Omental fat pad (tissue), 4 donors: ENCODE results near the gene FCF1. TPM values are rescaled to one million over a fixed set of nuclear protein-coding genes. Genes with fewer than 3 reads are reported as not detected.

Experiments used
- ATAC-seq: fragments of 150-250 bp; one replicate; pipeline ENCODE4 v1.9.1; 2016; ENCODE audit warnings: mild to moderate bottlenecking, moderate library complexity; ENCODE audit not compliant: low FRiP score
- DNase-seq: peaks from one replicate; pipeline ENCODE4 v3.0.0-alpha.2; 2019; ENCODE audit warnings: low spot score
- total RNA-seq, 4 donors: library from RNA; depleted of rRNA; stranded (reverse); fragments of >200 nt; gene quantifications; one replicate each; pipeline ENCODE4 v1.1.0, GENCODE V29; 2016
- TF ChIP-seq, protein P1 (sequence below), 3 donors: fragments of 450-650 bp; IDR thresholded peaks; one replicate each; pipeline ENCODE4 v1.5.1; 2016 to 2017; ENCODE audit warnings: antibody characterized with exemption in 3 of 3, mild to moderate bottlenecking in 3 of 3, moderate library complexity in 2 of 3

The FCF1 gene
- total RNA-seq, 4 donors from 2014 or later, result 21.7 to 34.2 (median 27.1) TPM

- DNase-seq, result no peak
- ATAC-seq, result peak; percentile 46
- TF ChIP-seq, protein P1, sequence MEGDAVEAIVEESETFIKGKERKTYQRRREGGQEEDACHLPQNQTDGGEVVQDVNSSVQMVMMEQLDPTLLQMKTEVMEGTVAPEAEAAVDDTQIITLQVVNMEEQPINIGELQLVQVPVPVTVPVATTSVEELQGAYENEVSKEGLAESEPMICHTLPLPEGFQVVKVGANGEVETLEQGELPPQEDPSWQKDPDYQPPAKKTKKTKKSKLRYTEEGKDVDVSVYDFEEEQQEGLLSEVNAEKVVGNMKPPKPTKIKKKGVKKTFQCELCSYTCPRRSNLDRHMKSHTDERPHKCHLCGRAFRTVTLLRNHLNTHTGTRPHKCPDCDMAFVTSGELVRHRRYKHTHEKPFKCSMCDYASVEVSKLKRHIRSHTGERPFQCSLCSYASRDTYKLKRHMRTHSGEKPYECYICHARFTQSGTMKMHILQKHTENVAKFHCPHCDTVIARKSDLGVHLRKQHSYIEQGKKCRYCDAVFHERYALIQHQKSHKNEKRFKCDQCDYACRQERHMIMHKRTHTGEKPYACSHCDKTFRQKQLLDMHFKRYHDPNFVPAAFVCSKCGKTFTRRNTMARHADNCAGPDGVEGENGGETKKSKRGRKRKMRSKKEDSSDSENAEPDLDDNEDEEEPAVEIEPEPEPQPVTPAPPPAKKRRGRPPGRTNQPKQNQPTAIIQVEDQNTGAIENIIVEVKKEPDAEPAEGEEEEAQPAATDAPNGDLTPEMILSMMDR (IDR thresholded peaks at IDR 0.05), result no peak
Measured at GRCh38 chr14:74670726-74671411, 42.1 kb upstream of the FCF1 start.

- ATAC-seq (peak; percentile 68), DNase-seq (no peak)
- TF ChIP-seq, protein P1 (IDR thresholded peaks at IDR 0.05), result no peak
Measured at GRCh38 chr14:74671789-74672188, 41.2 kb upstream of the FCF1 start.

DNA sequence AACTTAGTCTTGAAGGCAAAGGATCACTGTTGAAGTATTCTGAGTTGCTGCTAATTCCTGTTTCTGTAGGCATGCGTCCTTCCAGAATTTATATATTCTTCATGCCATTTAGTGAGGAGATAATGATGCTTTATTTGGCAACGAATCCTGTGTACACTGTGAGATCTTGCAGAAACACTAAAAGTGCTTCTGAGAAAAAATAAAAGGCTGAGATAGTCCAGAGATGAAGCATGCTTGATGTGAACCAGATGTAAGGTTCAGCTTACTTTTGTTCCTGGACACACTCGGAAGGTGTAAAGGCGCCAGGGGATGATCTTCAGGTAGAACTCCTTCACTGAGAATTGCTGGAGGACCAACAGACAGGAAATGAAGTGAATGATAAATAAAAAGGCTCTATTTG lies 39.2 kb upstream of the FCF1 start:
- ATAC-seq, result no peak
- TF ChIP-seq, protein P1 (IDR thresholded peaks at IDR 0.05), result no peak
- no peak for DNase-seq

- no peak for DNase-seq
- ATAC-seq, result no peak
- TF ChIP-seq, protein P1 (IDR thresholded peaks at IDR 0.05), result no peak
Measured at GRCh38 chr14:74675219-74675618, 37.7 kb upstream of the FCF1 start.

DNA sequence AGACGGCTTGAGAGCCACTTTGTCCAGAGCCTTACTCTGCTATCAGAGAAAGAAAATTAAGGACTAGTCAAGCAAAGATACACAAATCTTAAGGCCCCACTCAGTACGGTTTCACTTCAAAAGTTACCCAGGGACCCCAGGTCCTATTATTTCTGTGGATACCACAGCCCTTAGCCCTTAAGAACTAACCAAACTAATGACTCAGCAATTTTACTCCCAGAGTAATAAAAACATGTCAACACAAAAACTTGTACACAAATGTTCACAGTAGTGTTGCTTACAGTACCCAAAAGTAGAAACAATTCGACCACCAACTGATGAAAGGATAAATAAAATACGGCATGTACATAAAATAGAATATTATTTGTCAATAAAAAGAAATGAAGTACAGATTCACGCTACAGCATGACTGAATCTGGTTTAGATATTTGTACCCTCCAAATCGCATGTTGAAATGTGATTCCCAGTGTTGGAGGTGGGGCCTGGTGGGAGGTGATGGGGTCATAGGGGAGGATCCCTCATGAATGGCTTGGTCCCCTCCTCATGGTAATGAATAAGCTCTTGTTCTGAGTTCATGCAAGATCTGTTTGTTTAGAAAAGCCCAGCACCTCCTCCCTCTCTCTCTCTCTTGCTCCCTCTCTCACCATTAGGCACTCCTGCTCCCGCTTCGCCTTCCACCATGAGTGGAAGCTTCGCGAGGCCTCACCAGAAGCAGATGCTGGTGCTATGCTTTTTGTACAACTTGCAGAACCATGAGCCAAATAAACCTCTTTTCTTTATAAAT lies 30.6 kb upstream of the FCF1 start:
- TF ChIP-seq, protein P1 (IDR thresholded peaks at IDR 0.05), result no peak
- DNase-seq, result no peak
- ATAC-seq, result no peak

- DNase-seq, result no peak
- ATAC-seq, result no peak
- TF ChIP-seq, protein P1 (IDR thresholded peaks at IDR 0.05), result no peak
Measured at GRCh38 chr14:74683406-74683805, 29.5 kb upstream of the FCF1 start.
